ENCODE measurements around the gene KRT6A. TPM values are rescaled to one million over a fixed set of nuclear protein-coding genes. Genes with fewer than 3 reads are reported as not detected.
A peak's percentile ranks its signal among the peaks of the same experiment; 100 is the strongest.

KRT6A gene
- total RNA-seq, 4 donors from 2014 or later = 0.30 TPM; not detected in 3

DNA sequence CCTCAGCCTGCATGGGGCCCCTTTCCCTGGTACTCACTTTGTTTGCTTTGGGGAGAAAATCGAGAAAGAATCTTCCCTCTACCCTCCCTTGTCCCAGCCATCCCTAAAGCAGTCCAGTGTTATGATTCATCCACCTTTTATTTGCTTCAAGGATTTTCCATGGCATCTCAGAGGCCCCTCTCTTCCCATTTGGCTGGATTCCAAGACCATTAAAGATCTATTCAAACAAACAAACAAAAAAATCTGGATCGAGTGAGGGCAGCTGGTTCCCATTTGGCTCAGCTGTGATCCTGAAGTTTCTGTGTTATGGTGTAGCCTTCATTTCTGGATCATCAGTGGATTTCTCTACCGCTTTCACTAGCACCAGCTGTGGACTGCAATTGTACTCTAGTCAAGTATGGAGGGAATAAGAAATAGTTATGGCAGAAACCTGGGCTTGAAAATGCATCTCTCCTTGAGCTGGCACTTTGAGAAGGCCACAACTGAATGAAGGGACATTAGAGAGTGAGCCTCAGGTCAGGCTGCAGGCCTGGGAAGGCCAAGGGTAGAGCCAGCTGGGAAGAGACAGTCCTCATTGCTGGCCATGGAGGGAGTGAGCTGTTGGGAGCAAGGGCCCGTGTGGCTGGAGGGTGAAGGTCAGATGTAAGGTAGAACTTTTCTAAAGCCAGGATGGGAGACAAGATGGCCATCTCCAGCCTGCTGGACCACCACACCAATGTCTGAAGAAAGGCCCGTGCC lies 46.2 kb upstream of the KRT6A start:
- no peak for TF ChIP-seq POLR2A (IDR thresholded peaks at IDR 0.05)
- TF ChIP-seq, protein P1, sequence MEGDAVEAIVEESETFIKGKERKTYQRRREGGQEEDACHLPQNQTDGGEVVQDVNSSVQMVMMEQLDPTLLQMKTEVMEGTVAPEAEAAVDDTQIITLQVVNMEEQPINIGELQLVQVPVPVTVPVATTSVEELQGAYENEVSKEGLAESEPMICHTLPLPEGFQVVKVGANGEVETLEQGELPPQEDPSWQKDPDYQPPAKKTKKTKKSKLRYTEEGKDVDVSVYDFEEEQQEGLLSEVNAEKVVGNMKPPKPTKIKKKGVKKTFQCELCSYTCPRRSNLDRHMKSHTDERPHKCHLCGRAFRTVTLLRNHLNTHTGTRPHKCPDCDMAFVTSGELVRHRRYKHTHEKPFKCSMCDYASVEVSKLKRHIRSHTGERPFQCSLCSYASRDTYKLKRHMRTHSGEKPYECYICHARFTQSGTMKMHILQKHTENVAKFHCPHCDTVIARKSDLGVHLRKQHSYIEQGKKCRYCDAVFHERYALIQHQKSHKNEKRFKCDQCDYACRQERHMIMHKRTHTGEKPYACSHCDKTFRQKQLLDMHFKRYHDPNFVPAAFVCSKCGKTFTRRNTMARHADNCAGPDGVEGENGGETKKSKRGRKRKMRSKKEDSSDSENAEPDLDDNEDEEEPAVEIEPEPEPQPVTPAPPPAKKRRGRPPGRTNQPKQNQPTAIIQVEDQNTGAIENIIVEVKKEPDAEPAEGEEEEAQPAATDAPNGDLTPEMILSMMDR (IDR thresholded peaks at IDR 0.05) = no peak
- no peak for TF ChIP-seq EP300 (IDR thresholded peaks at IDR 0.05)
- 43 to 47% methylated on average over 5 of the region's 5 CpGs for WGBS, 2 donors
- Histone ChIP-seq H3K27me3 (no peaks in the 10 kb centered on the region), H3K4me1 (peaks cover 0 to 22% (median 0%) of the 10 kb centered on the region in 4 donors), H3K27ac (peak overlapping the region in 2 of 4 donors; percentile 46 to 55), H3K4me3 (no peak overlapping the region), H3K36me3 (no peaks in the 10 kb centered on the region), H3K9me3 (no peaks in the 10 kb centered on the region)
- no peak for DNase-seq (ENCODE audit: low spot score in 2 of 2)

DNA sequence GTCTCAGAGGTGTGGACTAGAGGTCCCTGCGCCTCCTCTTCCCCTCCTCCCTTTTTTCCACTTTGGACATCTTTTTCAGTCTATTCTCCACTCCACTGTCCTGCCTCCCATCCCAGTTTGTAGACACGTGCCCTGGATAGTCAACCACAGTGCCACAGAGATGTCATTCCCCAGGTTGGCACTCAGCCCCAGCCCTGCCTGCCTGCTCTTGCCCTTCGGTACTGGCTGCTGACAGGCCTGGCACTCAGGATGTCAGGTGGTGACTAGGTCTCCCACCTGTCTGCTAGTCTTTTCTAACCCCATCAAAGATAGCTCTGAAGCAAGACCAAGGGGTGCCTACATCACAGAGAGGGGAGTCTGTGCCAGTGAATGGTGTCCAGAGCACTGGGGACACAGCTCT lies 44.0 kb upstream of the KRT6A start:
- Histone ChIP-seq H3K4me1 (peaks cover 0 to 18% (median 0%) of the 10 kb centered on the region in 4 donors), H3K27me3 (no peaks in the 10 kb centered on the region), H3K36me3 (no peaks in the 10 kb centered on the region), H3K4me3 (no peak overlapping the region), H3K9me3 (no peaks in the 10 kb centered on the region), H3K27ac (no peak overlapping the region)
- DNase-seq (ENCODE audit: low spot score in 2 of 2) = no peak
- TF ChIP-seq, protein P1 (IDR thresholded peaks at IDR 0.05) = no peak
- no peak for TF ChIP-seq EP300 (IDR thresholded peaks at IDR 0.05)
- TF ChIP-seq POLR2A (IDR thresholded peaks at IDR 0.05) = no peak
- 86 to 87% methylated on average over 3 of the region's 3 CpGs for WGBS, 2 donors

DNA sequence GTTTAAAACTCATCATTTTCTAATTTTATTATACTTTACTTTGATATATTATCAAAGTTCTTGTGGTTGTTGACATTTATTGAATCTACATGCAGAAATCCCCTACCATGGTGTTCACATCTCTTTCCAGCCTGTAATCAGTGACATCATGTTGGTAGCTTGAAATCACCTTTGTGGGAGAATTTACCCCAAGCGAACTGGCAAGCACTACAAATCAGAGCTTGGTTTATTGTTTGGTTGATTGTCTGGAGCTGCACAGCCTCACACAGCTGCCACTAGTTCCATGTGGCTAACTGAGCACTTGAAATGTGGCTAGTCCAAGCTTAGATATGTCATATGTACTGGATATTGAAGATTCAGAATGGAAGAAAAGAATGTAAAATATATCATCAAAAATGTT lies 42.5 kb upstream of the KRT6A start:
- no peaks in the 10 kb centered on the region for H3K27me3 ChIP-seq
- no peak overlapping the region for H3K27ac ChIP-seq
- no peaks in the 10 kb centered on the region for H3K36me3 ChIP-seq
- H3K4me3 ChIP-seq = no peak overlapping the region
- peaks cover 0 to 17% (median 0%) of the 10 kb centered on the region in 4 donors for H3K4me1 ChIP-seq
- H3K9me3 ChIP-seq = no peaks in the 10 kb centered on the region
- 21 to 39% methylated on average over 1 of the region's 1 CpG for WGBS, 2 donors
- TF ChIP-seq, protein P1 (IDR thresholded peaks at IDR 0.05) = no peak
- DNase-seq (ENCODE audit: low spot score in 2 of 2) = no peak

DNA sequence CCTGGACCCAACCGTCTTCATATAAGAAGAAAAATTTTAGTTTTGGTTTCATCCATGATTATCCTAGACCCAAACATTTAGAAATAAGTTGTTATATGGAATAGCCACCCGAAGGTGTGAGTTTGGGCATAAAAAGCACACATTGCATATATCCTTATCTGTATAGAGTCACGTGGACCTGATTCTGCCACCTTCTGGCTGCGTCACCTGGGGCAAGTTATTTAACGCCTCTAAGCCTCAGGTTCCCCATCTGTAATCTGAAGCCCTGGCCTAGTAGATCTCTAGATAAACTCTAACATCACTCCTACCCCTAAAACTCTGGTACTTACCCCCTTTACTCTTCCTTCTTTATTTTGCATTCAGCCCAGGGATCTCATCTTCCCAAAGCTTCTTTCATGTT lies 41.4 kb upstream of the KRT6A start:
- no peak for DNase-seq (ENCODE audit: low spot score in 2 of 2)

More for the DNA sequence above, 41.4 kb upstream of the KRT6A start:
- Histone ChIP-seq H3K27ac (no peak overlapping the region), H3K4me1 (peaks cover 0 to 9% (median 0%) of the 10 kb centered on the region in 4 donors), H3K9me3 (no peaks in the 10 kb centered on the region), H3K27me3 (no peaks in the 10 kb centered on the region), H3K4me3 (no peak overlapping the region), H3K36me3 (no peaks in the 10 kb centered on the region)
- TF ChIP-seq EP300 (IDR thresholded peaks at IDR 0.05) (no peak), POLR2A (IDR thresholded peaks at IDR 0.05) (no peak)
- TF ChIP-seq, protein P1 (IDR thresholded peaks at IDR 0.05) = no peak
- WGBS, 2 donors = 81 to 83% methylated on average over 5 of the region's 5 CpGs
